ENCODE results near the gene COL20A1. TPM values are rescaled to one million over a fixed set of nuclear protein-coding genes. Genes with fewer than 3 reads are reported as not detected.

The COL20A1 gene
- total RNA-seq, 1 donor from 2014 or later, result not detected

DNA sequence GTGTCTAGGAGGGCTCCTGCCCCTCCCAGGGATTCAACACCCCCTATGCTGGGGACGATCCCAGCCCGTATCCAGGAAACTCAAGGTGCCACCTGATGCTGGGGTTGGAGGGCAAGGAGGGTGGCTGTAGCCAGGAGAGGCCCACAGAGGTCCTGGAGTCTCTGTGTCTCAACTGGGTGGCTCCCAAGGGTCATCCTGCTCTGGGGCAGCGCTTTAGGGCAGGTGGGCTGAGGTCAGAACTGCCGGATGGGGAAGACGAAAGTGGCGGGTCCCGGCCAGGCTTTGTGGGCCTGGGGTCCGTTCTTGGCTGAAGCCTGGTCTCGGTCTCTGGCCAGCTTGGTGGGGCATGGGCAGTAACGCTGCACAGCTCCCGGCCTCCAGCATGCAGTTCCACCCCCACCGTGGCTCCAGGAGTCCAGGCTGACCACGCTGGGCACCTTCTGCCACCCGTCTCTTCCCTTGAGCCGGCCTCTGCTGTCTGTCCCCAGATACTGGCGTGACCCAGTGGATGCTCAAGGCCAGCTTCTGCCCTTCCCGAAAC lies 2.8 kb upstream of the COL20A1 start:
- Mint-ChIP-seq H3K27ac (ENCODE audit: unreplicated experiment) (no peak overlapping the region), H3K36me3 (ENCODE audit: low read depth, unreplicated experiment) (peaks cover 4% of the 10 kb centered on the region), H3K4me3 (ENCODE audit: unreplicated experiment) (no peak overlapping the region), H3K9me3 (ENCODE audit: unreplicated experiment) (no peaks in the 10 kb centered on the region), H3K4me1 (ENCODE audit: unreplicated experiment) (no peaks in the 10 kb centered on the region), H3K27me3 (ENCODE audit: unreplicated experiment) (peaks cover 2% of the 10 kb centered on the region)
- no peak for DNase-seq (ENCODE audit: low spot score)
- TF ChIP-seq, protein P1, sequence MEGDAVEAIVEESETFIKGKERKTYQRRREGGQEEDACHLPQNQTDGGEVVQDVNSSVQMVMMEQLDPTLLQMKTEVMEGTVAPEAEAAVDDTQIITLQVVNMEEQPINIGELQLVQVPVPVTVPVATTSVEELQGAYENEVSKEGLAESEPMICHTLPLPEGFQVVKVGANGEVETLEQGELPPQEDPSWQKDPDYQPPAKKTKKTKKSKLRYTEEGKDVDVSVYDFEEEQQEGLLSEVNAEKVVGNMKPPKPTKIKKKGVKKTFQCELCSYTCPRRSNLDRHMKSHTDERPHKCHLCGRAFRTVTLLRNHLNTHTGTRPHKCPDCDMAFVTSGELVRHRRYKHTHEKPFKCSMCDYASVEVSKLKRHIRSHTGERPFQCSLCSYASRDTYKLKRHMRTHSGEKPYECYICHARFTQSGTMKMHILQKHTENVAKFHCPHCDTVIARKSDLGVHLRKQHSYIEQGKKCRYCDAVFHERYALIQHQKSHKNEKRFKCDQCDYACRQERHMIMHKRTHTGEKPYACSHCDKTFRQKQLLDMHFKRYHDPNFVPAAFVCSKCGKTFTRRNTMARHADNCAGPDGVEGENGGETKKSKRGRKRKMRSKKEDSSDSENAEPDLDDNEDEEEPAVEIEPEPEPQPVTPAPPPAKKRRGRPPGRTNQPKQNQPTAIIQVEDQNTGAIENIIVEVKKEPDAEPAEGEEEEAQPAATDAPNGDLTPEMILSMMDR (IDR thresholded peaks at IDR 0.05; ENCODE audit: unreplicated experiment), result no peak

DNA sequence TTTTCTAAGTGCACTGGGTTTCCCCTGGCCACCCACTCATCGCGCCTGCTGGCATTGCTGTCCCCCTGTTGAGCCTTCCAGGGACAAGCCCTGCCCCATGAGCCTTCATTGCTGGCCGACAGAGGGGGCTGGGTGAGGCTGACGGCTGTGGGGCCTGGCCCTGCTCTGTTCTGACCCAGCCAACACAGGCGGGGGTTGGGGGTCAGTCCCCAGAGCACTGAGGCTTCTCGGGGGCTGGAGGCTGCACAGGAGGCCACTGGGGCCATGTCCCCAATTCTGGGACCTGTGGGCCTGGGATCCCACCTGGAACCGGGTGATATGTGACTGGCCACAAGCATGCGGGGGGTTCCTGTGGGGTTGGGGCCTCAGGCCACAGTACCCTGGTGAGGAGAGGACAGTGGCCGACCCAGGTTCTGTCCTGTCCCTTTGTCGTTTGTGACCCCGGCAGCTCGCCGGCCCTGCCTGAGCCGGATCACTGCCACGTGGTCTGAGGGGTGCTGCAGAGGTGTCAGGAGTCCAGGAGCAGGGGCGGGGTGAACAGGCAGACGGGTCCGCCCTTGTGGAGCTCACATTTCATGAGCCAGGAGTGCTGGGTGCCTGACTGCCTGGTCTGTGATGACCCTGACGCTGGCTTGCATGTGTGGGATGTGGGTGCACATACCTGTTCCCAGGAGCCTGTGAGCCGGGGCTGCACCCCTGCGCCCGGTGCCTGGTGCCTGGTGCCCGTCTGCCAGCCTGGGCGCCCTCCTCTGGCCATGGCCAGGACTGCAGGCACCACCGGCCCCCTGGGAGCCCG lies 2.1 kb upstream of the COL20A1 start:
- H3K4me3 Mint-ChIP-seq (ENCODE audit: unreplicated experiment), result no peak overlapping the region
- H3K36me3 Mint-ChIP-seq (ENCODE audit: low read depth, unreplicated experiment), result peaks cover 4% of the 10 kb centered on the region

DNA sequence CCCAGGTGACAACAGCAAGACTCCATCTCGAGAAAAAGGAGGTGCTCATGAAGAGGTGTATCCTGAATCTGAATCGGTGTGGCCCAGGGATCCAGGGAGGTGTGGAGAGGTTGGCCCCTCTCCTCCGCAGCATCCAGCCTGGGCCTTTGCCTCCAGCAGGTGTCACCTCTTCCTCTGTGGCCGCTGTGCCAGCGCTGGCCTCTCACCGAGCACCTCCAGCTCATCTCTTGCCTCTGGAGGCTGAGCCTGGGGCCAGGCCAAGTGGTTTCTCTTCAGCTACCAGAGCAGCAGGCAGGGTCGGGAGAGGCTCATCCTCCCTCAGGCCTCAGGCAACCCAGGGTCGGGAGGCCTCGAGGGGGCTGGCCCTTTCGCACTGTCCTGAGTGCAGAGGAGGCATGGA lies 1.2 kb upstream of the COL20A1 start:
- no peaks in the 10 kb centered on the region for H3K27me3 Mint-ChIP-seq (ENCODE audit: unreplicated experiment)
- DNase-seq (ENCODE audit: low spot score), result no peak
- H3K4me1 Mint-ChIP-seq (ENCODE audit: unreplicated experiment), result no peaks in the 10 kb centered on the region
- H3K27ac Mint-ChIP-seq (ENCODE audit: unreplicated experiment), result no peak overlapping the region
- H3K4me3 Mint-ChIP-seq (ENCODE audit: unreplicated experiment), result no peak overlapping the region
- TF ChIP-seq, protein P1 (IDR thresholded peaks at IDR 0.05; ENCODE audit: unreplicated experiment), result no peak
- no peaks in the 10 kb centered on the region for H3K9me3 Mint-ChIP-seq (ENCODE audit: unreplicated experiment)
- peaks cover 4% of the 10 kb centered on the region for H3K36me3 Mint-ChIP-seq (ENCODE audit: low read depth, unreplicated experiment)

More for the DNA sequence above, 2.1 kb upstream of the COL20A1 start:
- H3K9me3 Mint-ChIP-seq (ENCODE audit: unreplicated experiment), result no peaks in the 10 kb centered on the region
- no peak overlapping the region for H3K27ac Mint-ChIP-seq (ENCODE audit: unreplicated experiment)
- H3K27me3 Mint-ChIP-seq (ENCODE audit: unreplicated experiment), result no peaks in the 10 kb centered on the region
- TF ChIP-seq, protein P1 (IDR thresholded peaks at IDR 0.05; ENCODE audit: unreplicated experiment), result peak; percentile 74
- no peaks in the 10 kb centered on the region for H3K4me1 Mint-ChIP-seq (ENCODE audit: unreplicated experiment)
- DNase-seq (ENCODE audit: low spot score), result peak; percentile 91

DNA sequence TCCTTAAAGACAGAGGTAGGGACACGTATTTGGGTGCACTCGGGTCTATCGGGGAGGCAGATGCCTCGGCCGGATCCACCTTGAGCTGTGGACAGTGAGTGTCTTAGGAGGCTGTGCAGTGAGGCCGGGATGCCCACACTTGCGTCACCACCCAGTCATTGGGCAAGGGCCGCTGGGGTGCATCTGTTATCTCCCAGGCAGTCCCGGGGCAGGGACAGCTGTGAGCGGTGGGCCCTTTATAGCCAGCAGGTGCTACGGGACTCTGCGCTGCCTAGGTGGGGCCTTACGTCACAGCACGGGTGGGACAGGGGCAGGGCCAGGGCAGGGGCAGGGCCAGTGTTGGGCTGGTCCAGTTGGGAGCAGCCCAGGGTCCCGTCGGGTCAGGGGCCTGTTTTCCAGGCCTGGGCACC lies 689 bp upstream of the COL20A1 start:
- no peaks in the 10 kb centered on the region for H3K9me3 Mint-ChIP-seq (ENCODE audit: unreplicated experiment)
- no peaks in the 10 kb centered on the region for H3K4me1 Mint-ChIP-seq (ENCODE audit: unreplicated experiment)
- no peak overlapping the region for H3K27ac Mint-ChIP-seq (ENCODE audit: unreplicated experiment)
- TF ChIP-seq, protein P1 (IDR thresholded peaks at IDR 0.05; ENCODE audit: unreplicated experiment), result no peak
- H3K4me3 Mint-ChIP-seq (ENCODE audit: unreplicated experiment), result no peak overlapping the region
- no peaks in the 10 kb centered on the region for H3K27me3 Mint-ChIP-seq (ENCODE audit: unreplicated experiment)
- peaks cover 4% of the 10 kb centered on the region for H3K36me3 Mint-ChIP-seq (ENCODE audit: low read depth, unreplicated experiment)
- no peak for DNase-seq (ENCODE audit: low spot score)

DNA sequence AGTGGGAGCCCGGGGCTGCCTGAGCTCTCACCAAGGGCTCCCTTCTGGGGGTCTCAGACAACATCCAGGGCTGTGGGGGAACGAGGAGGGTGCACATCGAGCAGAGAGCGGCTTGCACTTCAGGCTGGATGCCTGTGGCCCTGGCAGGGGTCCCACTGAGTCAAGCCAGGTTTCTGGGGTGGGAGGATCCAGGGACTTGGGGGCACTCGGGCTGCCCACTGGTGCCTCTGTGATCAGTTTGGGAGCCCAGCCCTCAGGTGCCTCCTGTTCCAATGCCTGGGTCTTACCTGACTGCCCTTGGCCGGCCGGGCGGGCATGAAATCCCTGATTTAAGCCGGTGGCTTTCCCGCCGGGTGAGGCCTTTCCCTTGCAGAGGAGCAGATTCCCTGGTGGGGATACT lies 470 bp downstream of the COL20A1 start:
- TF ChIP-seq, protein P1 (IDR thresholded peaks at IDR 0.05; ENCODE audit: unreplicated experiment), result no peak
- no peak overlapping the region for H3K4me3 Mint-ChIP-seq (ENCODE audit: unreplicated experiment)
- H3K36me3 Mint-ChIP-seq (ENCODE audit: low read depth, unreplicated experiment), result no peaks in the 10 kb centered on the region
- DNase-seq (ENCODE audit: low spot score), result no peak
- no peaks in the 10 kb centered on the region for H3K27me3 Mint-ChIP-seq (ENCODE audit: unreplicated experiment)
- H3K9me3 Mint-ChIP-seq (ENCODE audit: unreplicated experiment), result no peaks in the 10 kb centered on the region
- no peak overlapping the region for H3K27ac Mint-ChIP-seq (ENCODE audit: unreplicated experiment)
- H3K4me1 Mint-ChIP-seq (ENCODE audit: unreplicated experiment), result no peaks in the 10 kb centered on the region
